ENCODE data around the gene ARL1. TPM values are rescaled to one million over a fixed set of nuclear protein-coding genes. Genes with fewer than 3 reads are reported as not detected.
"Not testable (repeated sequence)": the region's sequence is repeated elsewhere in the genome, so short reads cannot be mapped to it uniquely, and the experiment has no call there.

The ARL1 gene
- total RNA-seq: 96.0 TPM
- long read RNA-seq, transcript ARL1-201 (6 exons, 3,241 nt): major isoform, 45 of 49 reads
- long read RNA-seq, partial matches to known transcripts: 0 of 49 reads
- long read RNA-seq, other reads (novel, unspliced or antisense): 2 of 49 reads

DNA sequence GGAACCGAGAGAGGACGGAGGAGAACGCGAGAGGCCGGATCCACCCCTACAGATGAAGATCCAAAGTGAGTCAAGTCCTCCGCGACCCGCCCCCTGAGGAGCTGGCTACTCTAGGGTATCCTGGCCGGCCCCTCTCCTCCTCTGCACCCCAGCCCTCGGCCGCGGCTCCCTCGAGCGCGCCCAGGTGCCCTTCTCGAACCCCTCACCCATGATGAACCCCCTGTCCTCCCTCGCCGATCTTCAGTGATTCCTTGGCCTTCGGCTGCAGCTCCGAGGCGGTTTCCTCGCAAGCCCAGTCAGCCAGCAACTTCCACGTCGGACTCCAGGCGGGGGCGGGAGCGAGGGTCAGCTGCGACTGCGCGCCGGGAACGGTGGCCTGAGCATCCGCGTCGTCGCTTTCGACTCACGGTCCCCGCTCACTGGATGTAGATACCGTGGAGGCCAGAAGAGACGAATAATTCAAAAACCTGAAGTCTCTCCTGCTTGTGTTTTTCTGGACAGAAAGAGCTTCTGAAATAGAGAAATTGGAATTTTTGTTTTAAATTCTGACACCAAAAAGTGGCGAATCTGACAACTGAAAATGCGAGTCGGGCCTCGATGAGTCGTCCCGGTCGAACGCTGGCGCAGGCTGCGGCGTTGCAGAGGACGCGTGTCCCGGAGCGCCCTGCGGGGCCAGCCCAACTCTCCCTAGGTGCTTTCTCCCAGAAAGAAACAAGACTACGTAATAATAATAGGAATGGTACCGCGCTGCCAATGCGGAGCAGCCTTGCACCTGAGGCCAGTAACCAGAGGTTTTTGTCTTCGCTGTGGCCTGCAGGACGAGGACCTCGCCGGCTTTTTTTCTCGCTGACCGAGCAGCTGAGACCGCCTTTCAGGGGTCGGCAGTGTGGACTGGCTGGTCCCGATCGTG, at the start of gene ARL1:
ARL1 (minus strand) TSS at position 337 of the 910 bp plus-strand sequence; CDS start at position 210, 127 bp downstream.
- intact Hi-C loops (cut with DNase I): loop anchor here (10.0 kb wide), 1 partner anchor 427 kb away; the partner anchor contains the start of gene GNPTAB
- ATAC-seq: peak; percentile 95

GRCh38 chr12:101455685-101456084, 48.1 kb upstream of the ARL1 start:
- DNase-seq (ENCODE audit: missing footprints) (no peak), ATAC-seq (no peak)
- intact Hi-C loops (cut with DNase I): no loop called here

More for the DNA sequence above, at the start of gene ARL1:
- peak; percentile 93 for DNase-seq (ENCODE audit: missing footprints)

DNA sequence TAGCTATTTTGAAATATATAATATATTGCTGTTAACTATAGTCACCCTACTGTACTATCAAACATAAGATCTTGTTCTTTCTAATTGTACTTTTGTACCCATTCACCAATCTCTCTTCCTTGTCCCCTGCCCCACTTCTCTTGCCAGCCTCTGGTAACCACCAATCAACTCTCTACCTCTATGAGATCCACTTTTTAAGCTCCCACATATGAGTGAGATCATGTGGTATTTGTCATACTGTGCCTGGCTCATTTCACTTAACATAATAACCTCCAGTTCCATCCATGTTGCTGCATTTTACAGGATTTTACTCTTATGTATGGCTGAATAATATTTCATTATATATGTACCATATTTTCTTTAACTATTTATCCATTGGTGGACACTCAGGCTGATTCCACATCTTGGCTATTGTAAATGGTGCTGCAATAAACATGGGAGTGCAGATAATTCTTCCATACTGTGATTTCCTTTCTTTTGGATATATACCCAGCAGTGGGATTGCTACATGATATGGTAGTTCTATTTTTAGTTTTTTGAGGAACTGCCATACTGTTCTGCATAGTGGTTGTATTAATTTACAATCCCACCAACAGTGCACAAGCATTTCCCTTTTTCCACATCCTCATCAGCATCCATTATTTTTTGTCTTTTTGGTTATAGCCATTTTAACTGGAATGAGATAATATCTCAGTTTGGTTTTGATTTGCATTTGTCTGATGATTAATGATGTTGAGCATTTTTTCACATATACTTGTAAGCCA, 34.1 kb upstream of the ARL1 start:
- intact Hi-C loops (cut with DNase I): no loop called here
- no peak for ATAC-seq
- no peak for DNase-seq (ENCODE audit: missing footprints)

DNA sequence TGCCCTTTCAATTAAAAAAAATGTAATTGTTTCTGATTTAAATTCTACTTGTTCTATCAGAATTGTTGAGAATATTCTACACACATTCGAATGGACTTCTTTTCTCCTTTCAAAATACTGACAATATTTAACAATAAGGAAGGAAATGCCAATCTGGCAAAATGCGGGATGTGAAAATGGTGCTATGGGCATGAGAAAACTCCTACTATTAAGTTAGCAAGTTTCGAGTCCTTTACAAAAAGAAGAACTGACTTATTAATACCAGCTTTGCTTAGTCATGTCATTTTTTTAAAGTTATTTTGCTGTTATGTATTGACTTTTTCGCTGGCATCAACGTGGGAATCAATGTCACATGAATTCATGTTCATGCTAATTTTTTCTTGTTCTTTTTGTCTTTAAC, 31.7 kb upstream of the ARL1 start:
- DNase-seq (ENCODE audit: missing footprints) (no peak), ATAC-seq (no peak)
- intact Hi-C loops (cut with DNase I): no loop called here

DNA sequence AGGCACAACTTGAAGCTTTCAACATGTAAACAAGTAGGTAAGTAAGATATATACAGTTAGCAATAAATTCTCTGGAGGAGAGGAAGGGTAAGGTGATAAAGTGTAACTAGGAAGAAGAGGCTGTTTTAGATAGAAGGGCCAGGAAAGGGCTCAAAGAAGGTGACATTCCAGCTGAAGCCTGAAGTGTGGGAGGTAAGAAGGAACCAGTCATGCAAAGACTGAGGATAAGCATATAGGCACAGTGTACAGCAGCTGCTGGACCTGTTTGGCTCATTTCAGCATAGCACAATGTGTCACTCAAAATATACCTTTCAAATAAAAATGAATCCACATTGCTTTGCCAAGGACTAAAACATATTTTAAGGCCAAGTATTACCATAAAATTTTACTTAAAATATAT, 28.6 kb upstream of the ARL1 start:
- DNase-seq (ENCODE audit: missing footprints): no peak
- no peak for ATAC-seq
- intact Hi-C loops (cut with DNase I): no loop called here

DNA sequence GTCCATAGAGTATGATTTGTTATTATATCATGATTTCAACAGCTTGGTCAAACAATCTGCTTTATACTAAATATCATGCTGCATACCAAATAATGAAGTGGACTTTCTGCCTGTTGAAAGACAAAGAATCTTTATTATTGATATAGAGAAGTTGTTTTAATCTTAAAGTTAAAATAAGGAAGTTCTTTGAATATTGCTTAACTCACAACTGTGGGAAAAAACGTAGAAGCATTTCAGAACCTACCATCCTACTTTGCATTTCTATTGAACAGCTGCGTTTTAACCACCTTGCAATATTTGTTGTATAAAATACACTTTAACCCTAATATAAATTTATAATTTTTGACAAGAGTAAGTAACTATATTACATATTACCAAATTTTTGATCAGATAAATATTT, 22.9 kb upstream of the ARL1 start:
- no peak for DNase-seq (ENCODE audit: missing footprints)
- intact Hi-C loops (cut with DNase I): no loop called here
- no peak for ATAC-seq

- intact Hi-C loops (cut with DNase I): no loop called here
- DNase-seq (ENCODE audit: missing footprints) (no peak), ATAC-seq (no peak)
These were observed 17.0 kb upstream of the ARL1 start for GRCh38 chr12:101424620-101425019.

DNA sequence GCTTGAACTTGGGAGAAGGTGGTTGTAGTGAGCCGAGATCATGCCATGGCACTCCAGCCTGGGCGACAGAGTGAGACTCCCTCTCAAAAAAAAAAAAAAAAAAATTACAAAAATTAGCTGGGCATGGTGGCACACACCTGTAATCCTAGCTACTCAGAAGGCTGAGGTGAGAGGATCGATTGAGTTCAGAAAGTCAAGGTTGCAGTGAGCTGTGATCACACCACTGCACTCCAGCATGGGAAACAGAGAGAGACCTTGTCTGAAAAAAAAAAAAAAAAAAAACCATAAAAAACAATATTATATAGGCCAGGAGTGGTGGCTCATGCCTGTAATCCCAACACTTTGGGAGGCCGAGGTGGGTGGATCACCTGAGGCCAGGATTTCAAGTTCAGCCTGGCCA, 14.5 kb upstream of the ARL1 start:
- DNase-seq (ENCODE audit: missing footprints); intact Hi-C loops (cut with DNase I); ATAC-seq: not testable (repeated sequence)

DNA sequence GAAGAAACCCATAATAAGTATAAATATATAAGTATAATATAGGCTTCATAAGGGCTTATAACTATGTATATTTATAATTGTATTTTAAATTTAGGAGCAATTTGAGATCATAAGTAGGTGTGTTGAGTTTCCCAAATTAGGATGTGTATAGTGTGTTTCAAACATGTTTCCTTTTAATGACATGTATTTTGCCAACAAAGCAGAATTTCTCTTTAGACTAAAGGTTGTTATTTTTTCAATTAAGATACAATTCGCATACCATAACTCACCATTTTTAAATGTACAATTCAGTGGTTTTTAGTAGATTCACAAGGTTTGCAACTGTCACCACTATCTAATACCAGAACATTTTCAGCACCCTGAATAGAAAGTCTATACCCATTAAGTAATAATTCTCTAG, 7.7 kb upstream of the ARL1 start:
- DNase-seq (ENCODE audit: missing footprints) (no peak), ATAC-seq (no peak)
- intact Hi-C loops (cut with DNase I): loop anchor here (10.0 kb wide), 1 partner anchor 350 kb away; no protein-coding TSS in a partner anchor

- DNase-seq (ENCODE audit: missing footprints): no peak
- intact Hi-C loops (cut with DNase I): loop anchor here (10.0 kb wide), 1 partner anchor 350 kb away; no protein-coding TSS in a partner anchor
- ATAC-seq: no peak
These were observed 7.1 kb upstream of the ARL1 start for GRCh38 chr12:101414533-101415119.

- not testable (repeated sequence) for DNase-seq (ENCODE audit: missing footprints); ATAC-seq
- intact Hi-C loops (cut with DNase I): loop anchor here (10.0 kb wide), 1 partner anchor 355 kb away; no protein-coding TSS in a partner anchor
These were observed 2.6 kb upstream of the ARL1 start for GRCh38 chr12:101410169-101410568.

DNA sequence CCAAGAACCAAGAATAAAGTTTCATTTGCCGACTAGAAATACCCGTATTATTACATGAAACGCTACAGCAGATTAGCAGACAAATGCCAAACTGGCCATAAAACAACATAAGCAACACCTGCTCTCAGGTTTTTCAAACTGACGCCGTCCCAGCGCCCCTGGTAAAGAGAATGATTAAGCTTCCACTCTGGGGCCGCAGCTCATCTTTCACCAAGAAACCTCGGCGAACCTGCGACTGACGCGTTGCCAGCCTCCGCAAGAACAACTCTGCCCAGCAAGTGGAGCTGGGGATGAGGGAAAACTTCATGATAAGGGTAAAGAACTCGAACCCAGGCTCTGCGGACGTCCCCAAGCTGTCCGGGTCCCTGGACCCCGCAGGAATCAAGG, 530 bp downstream of the ARL1 start:
- ATAC-seq: peak; percentile 12
- no peak for DNase-seq (ENCODE audit: missing footprints)
- intact Hi-C loops (cut with DNase I): loop anchor here (10.0 kb wide), 1 partner anchor 428 kb away; the partner anchor contains the start of gene GNPTAB

- DNase-seq (ENCODE audit: missing footprints); intact Hi-C loops (cut with DNase I); ATAC-seq: not testable (repeated sequence)
These were observed 16.4 kb downstream of the ARL1 start for GRCh38 chr12:101391181-101391580.

GRCh38 chr12:101379149-101379548, 28.4 kb downstream of the ARL1 start:
- intact Hi-C loops (cut with DNase I): no loop called here
- ATAC-seq: no peak

GRCh38 chr12:101375573-101375972, 32.0 kb downstream of the ARL1 start:
- intact Hi-C loops (cut with DNase I): no loop called here
- DNase-seq (ENCODE audit: missing footprints) (no peak), ATAC-seq (no peak)

More at GRCh38 chr12:101379149-101379548, 28.4 kb downstream of the ARL1 start:
- no peak for DNase-seq (ENCODE audit: missing footprints)

- intact Hi-C loops (cut with DNase I): no loop called here
- DNase-seq (ENCODE audit: missing footprints): no peak
- ATAC-seq: no peak
These were observed 35.1 kb downstream of the ARL1 start for GRCh38 chr12:101372431-101372830.

GRCh38 chr12:101368016-101368415, 39.6 kb downstream of the ARL1 start:
- DNase-seq (ENCODE audit: missing footprints): no peak
- no peak for ATAC-seq
- intact Hi-C loops (cut with DNase I): no loop called here

DNA sequence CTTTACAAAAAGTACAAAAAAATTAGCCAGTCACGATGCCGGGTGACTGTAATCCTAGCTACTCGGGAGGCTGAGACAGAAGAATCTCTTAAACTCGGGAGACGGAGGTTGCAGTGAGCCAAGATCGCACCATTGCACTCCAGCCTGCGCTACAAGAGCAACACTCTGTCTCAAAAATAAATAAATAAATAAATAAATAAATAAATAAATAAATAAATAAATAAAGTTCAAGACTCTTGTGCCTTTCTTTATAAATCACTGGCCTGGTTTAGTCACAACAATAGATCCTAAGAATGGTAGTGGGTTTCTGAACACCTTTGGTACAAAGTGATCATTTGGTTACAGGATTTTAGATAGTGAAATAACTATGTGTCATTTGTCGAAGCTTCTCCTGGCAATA, 46.1 kb downstream of the ARL1 start:
- no peak for ATAC-seq

GRCh38 chr12:101356794-101357193, 50.8 kb downstream of the ARL1 start:
- intact Hi-C loops (cut with DNase I): no loop called here
- DNase-seq (ENCODE audit: missing footprints) (no peak), ATAC-seq (no peak)

More for the DNA sequence above, 46.1 kb downstream of the ARL1 start:
- intact Hi-C loops (cut with DNase I): no loop called here
- no peak for DNase-seq (ENCODE audit: missing footprints)

All from Right ventricle myocardium inferior (tissue), 1 donor.